Measurements from ENCODE around the gene GAPDH. TPM values are rescaled to one million over a fixed set of nuclear protein-coding genes. Genes with fewer than 3 reads are reported as not detected.

The GAPDH gene
- total RNA-seq, 1 donor from 2014 or later = 4,827 TPM

GRCh38 chr12:6540181-6540877 is 6.0 kb downstream of the GAPDH start:
- intact Hi-C loops (cut with DNase I) = no loop called here
- DNase-seq (ENCODE audit: low spot score) = peak; percentile 91

- intact Hi-C loops (cut with DNase I) = no loop called here
- no peak for DNase-seq (ENCODE audit: low spot score)
Observed at GRCh38 chr12:6541371-6542165, 7.3 kb downstream of the GAPDH start.

- intact Hi-C loops (cut with DNase I) = no loop called here
- no peak for DNase-seq (ENCODE audit: low spot score)
Observed at GRCh38 chr12:6542209-6543009, 8.1 kb downstream of the GAPDH start.

- intact Hi-C loops (cut with DNase I) = no loop called here
- DNase-seq (ENCODE audit: low spot score) = no peak
Observed at GRCh38 chr12:6546016-6546415, 11.7 kb downstream of the GAPDH start.

- no peak for DNase-seq (ENCODE audit: low spot score)
Observed at GRCh38 chr12:6547566-6547965, 13.2 kb downstream of the GAPDH start.

GRCh38 chr12:6547987-6548386 is 13.7 kb downstream of the GAPDH start:
- DNase-seq (ENCODE audit: low spot score) = no peak
- intact Hi-C loops (cut with DNase I) = no loop called here

More at GRCh38 chr12:6547566-6547965, 13.2 kb downstream of the GAPDH start:
- intact Hi-C loops (cut with DNase I) = no loop called here

- no peak for DNase-seq (ENCODE audit: low spot score)
- intact Hi-C loops (cut with DNase I) = no loop called here
Observed at GRCh38 chr12:6548556-6548955, 14.2 kb downstream of the GAPDH start.

- intact Hi-C loops (cut with DNase I) = no loop called here
Observed at GRCh38 chr12:6548966-6549683, 14.8 kb downstream of the GAPDH start.

GRCh38 chr12:6549684-6550151 is 15.4 kb downstream of the GAPDH start:
- no peak for DNase-seq (ENCODE audit: low spot score)
- intact Hi-C loops (cut with DNase I) = loop anchor here (5.0 kb wide), 2 partner anchors 127 to 212 kb away; no protein-coding TSS in a partner anchor

More at GRCh38 chr12:6548966-6549683, 14.8 kb downstream of the GAPDH start:
- DNase-seq (ENCODE audit: low spot score) = no peak

- intact Hi-C loops (cut with DNase I) = loop anchor here (5.0 kb wide), 2 partner anchors 128 to 213 kb away; no protein-coding TSS in a partner anchor
- DNase-seq (ENCODE audit: low spot score) = peak; percentile 79
Observed at GRCh38 chr12:6550294-6551062, 16.2 kb downstream of the GAPDH start.

GRCh38 chr12:6551063-6551461 is 16.7 kb downstream of the GAPDH start:
- DNase-seq (ENCODE audit: low spot score) = peak; percentile 92
- intact Hi-C loops (cut with DNase I) = loop anchor here (5.0 kb wide), 2 partner anchors 129 to 214 kb away; no protein-coding TSS in a partner anchor

GRCh38 chr12:6551496-6552139 is 17.3 kb downstream of the GAPDH start:
- DNase-seq (ENCODE audit: low spot score) = no peak
- intact Hi-C loops (cut with DNase I) = loop anchor here (5.0 kb wide), 2 partner anchors 129 to 214 kb away; no protein-coding TSS in a partner anchor

- DNase-seq (ENCODE audit: low spot score) = peak; percentile 88
- intact Hi-C loops (cut with DNase I) = loop anchor here (5.0 kb wide), 2 partner anchors 130 to 215 kb away; no protein-coding TSS in a partner anchor
Observed at GRCh38 chr12:6552140-6552551, 17.8 kb downstream of the GAPDH start.

GRCh38 chr12:6553051-6553868 is 18.9 kb downstream of the GAPDH start:
- intact Hi-C loops (cut with DNase I) = loop anchor here (5.0 kb wide), 2 partner anchors 131 to 216 kb away; no protein-coding TSS in a partner anchor
- DNase-seq (ENCODE audit: low spot score) = no peak

- intact Hi-C loops (cut with DNase I) = loop anchor here (1.0 to 5.0 kb wide), 3 partner anchors 21 to 217 kb away; no protein-coding TSS in a partner anchor
- peak; percentile 92 for DNase-seq (ENCODE audit: low spot score)
Observed at GRCh38 chr12:6554168-6555017, 20.1 kb downstream of the GAPDH start.
